HG03159 (cell line): ENCODE data around the gene TNN.
"Not testable (repeated sequence)": the region's sequence is repeated elsewhere in the genome, so short reads cannot be mapped to it uniquely, and the experiment has no call there.

ENCODE experiments used
- ATAC-seq: cut with Tn5 transposase; IDR thresholded peaks from one replicate; pipeline ENCODE4 v1.9.1; 2021; ENCODE audit warnings: mild to moderate bottlenecking, moderate library complexity; ENCODE audit not compliant: unreplicated experiment

TNN gene, protein sequence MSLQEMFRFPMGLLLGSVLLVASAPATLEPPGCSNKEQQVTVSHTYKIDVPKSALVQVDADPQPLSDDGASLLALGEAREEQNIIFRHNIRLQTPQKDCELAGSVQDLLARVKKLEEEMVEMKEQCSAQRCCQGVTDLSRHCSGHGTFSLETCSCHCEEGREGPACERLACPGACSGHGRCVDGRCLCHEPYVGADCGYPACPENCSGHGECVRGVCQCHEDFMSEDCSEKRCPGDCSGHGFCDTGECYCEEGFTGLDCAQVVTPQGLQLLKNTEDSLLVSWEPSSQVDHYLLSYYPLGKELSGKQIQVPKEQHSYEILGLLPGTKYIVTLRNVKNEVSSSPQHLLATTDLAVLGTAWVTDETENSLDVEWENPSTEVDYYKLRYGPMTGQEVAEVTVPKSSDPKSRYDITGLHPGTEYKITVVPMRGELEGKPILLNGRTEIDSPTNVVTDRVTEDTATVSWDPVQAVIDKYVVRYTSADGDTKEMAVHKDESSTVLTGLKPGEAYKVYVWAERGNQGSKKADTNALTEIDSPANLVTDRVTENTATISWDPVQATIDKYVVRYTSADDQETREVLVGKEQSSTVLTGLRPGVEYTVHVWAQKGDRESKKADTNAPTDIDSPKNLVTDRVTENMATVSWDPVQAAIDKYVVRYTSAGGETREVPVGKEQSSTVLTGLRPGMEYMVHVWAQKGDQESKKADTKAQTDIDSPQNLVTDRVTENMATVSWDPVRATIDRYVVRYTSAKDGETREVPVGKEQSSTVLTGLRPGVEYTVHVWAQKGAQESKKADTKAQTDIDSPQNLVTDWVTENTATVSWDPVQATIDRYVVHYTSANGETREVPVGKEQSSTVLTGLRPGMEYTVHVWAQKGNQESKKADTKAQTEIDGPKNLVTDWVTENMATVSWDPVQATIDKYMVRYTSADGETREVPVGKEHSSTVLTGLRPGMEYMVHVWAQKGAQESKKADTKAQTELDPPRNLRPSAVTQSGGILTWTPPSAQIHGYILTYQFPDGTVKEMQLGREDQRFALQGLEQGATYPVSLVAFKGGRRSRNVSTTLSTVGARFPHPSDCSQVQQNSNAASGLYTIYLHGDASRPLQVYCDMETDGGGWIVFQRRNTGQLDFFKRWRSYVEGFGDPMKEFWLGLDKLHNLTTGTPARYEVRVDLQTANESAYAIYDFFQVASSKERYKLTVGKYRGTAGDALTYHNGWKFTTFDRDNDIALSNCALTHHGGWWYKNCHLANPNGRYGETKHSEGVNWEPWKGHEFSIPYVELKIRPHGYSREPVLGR (N-terminal part only)

DNA sequence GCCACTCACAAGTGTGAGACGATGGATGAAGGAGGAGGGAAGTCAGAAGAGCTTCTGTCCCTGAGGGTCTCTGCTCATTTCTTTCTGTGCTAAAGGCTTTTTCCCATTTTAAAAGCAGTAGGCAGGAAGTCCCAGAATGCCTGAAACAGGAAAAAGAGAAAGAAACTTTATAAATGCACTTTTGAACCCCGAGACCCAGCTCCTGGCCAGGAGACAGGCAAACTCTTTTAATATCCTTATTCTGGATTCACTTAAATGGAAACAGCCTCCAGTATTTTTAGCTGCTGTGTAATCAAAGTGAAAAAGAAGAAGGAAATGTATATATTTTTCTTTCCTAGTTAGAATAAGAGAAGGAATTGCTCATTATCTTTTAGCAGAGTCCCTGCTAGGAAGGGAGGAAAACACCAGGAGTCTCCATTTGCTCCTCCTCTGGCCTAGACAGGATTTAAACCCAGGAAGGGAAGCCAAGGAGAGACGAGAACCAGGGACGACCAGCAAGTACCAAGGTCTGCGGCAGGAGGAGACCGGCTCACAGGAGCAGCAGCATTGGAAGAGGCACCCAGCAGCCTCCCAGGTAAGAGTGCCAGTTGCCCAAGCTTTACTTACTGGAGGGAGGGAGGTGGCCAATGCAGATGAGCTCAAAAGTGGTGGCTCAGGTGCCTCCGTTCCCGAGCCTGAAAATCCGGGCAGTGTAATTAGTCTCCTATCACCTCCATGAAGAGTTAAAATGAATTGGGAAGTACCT, at the start of gene TNN:
Gene TNN, plus strand, starts transcription at position 472 of the 745 bp plus-strand sequence. CDS start 9,586 bp downstream, outside the sequence.
- no peak for ATAC-seq

DNA sequence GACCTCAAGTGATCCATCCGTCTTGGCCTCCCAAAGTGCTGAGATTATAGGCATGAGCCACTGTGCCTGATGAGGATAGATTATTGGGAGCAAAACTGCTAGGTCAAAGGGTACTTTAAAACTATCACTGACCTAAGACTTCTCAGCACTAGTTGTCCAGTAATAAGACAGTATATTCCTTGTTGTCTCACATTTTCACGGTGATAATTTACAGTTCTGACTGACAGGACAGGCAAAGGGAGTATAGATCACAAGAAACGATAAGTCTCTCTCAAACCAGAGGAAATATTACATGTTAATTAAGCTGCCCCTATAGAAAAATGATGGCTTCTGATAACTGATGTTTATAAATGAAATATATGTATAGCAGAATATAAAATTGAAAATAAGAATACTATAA, 48.1 kb upstream of the TNN start:
- no peak for ATAC-seq

DNA sequence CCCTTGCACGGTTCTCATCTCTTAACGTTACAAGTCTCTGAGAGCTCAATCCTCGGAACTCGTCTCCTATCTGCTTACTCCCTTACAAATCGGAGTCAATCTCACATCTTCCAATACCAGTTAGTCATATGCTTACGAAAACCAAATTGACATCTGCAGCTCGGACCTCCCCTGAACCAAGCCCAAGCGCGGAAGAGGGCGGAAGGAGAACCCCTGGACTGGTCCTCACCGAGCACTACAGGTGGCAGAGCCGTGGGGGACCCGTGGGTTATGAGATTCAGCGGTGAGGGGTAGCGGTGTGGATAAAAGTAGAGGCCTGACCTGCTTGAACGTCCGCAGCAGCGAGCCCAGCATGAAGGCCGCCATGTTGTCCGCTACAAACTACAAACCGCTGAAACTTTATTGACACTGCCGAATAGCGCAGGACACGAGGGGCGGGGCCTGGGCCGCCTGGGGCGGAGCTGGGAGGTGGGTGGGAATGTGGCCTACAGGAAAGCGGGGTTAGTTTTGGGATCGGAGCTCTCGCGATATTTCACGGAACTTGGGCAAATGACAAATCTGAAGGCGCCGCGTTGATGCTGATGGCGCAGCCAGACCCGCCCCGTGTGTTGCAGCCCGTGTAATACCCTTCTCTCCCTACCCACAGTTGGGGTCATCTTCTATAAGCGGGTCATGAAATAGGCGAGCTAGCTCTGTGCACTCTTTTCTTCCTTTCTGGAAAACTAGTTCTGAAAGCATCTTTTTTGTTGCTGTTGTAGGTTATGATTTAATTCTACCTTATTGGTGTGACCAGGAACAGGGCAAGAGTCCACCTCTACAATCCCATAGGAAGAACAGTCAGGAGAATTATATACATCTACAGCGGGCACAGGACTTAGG, 44.4 kb upstream of the TNN start, which contains the start of gene MRPS14:
Gene MRPS14, minus strand, starts transcription at position 383 of the 879 bp plus-strand sequence. Its CDS starts 17 bp downstream, at position 366.
- peak; percentile 88 for ATAC-seq

DNA sequence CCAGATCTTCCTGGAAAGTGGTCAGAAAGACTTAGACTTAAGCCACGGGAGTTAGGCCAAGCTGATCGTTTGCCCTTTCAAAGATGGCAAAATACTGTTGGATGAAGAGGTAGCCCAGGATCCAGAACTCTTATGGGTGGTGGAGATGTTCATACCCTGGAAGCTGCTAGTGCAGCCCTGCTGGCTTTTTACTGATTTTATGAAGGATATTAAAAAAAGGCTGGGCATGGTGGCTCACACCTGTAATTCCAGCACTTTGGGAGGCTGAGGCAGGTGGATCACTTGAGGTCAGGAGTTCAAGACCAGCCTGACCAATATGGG, 43.8 kb upstream of the TNN start:
- ATAC-seq, result peak; percentile 15

DNA sequence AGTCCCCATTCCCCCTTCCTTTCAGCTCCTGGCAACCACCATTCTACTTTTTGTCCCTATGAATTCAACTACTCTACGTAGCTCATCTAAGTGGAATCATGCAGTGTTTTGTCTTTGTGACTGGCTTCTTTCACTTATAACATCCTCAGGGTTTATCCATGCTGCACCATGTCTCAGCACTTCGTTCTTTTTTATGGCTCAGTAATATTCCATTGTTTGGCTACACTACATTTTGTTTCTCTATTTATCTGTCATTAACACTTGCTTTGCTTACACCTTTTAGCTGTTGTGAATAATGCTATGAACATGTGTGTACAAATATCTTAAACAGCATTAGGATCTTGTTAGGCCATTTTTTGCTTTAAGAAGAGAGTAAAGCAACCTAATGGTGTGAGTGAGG, 42.9 kb upstream of the TNN start:
- no peak for ATAC-seq

DNA sequence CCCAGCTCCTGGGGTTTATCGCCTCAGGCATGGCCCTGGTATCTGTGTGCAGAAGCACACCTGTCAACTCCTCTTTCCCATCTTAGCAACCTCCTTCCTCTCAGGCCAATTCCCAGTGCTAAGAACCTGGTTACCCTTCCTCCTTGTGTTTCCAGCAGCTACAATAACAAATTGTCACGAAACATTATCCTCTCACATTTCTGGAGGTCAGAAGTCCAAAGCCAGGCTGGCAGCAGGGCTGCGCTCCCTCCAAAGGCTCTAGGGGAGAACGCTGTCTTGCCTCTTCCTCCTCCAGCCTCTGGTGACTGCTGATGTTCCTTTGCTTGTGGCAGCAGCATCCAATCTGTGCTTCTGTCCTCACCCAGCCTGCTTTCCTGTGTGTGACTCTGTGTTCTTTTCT, 33.7 kb upstream of the TNN start:
- no peak for ATAC-seq

DNA sequence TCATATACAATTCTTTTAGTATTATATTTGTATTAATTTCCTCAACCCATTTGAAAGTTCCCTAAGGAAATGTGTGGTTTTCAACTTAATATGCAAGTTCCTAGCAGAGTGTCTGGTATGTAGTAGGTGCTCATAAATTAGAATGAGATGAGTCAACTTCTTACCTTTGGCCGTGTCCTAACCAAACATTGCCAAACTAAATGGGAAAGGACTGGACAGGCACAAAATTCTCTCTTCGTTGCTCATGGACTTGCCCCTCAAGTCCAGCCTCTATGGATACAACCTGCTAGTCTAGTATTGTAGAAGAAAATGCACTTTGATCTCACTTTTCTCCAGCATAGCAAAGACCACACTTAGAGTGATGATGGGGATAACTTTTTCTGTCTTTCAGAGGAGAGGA, 32.9 kb upstream of the TNN start:
- no peak for ATAC-seq

DNA sequence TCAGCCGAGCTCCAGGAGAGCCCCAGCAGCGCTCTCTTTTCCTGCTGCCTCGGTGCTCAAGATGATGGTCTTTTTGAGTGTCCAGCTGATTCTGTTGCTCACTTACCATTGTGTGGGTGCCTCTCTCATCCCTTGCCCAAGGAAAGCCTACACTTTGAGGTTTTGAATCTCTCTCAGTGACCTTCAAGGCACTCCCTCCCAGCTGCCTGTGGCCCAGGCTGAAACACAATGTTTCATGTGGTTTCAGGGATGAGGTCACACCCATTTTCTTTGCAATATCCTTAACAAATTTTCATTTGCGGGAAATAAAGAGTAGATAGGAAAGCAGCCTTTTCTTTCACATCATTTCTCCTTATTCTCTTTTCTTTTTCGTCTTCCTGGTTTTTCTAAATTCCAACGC, 31.8 kb upstream of the TNN start:
- no peak for ATAC-seq

DNA sequence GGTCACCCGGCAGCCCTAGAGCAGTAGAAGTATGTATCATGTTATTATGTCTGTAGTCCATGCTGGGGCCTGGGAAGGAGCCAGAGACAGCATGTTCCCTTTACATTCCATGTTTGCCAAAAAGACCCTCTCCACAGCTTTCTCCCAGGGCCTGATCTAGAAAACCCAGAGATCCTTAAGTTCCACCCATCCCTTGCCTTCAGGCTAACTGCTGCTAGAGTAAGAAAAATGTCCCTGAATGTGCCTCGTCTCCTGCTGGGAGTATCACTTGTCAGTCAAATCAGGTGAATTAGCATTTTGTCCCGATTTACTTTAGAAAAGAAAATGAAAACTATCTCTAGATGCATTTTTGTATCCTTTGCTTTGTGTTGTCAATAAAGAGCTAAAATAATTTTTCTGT, 31.2 kb upstream of the TNN start:
- no peak for ATAC-seq

DNA sequence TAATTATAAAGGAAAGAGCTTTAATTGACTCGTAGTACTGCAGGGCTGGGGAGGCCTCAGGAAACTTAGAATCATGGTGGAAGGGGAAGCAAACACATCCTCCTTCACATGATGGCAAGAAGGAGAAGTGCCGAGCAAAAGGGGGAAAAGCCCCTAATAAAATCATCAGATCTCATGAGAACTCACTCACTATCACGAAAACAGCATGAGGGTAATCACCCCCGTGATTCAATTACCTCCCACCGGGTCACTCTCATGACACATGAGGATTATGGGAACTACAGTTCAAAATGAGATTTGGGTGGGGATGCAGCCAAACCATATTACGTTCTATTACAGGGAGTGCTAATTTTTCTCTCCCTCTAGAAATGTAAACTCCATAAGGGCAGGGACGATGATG, 30.2 kb upstream of the TNN start:
- ATAC-seq, result no peak

DNA sequence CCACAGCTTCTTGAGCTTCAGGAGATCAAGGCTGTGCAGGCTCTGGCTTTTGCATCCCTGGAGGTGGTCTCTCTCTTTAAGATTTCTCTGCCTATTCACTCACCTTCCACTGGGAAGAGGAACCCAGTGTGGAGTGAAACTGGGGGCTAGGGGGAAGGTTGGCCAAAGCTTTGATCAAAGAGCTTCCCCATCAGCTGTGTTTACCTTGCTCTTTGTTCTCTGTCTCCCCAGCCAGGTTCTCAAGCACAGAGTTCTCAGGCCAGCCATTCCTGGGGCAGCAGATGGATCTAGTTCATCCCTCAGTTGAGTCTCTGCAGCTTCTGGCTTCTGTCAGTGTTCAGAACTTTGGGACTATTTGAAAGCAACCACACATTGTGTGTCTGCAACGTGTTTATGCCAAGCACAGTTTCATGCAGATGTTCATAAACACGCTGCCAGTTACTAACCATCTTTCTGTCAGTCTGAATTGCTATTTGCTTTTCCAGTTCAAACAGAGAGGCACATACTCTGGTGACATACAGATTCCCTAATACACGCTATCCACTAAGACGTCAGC, 27.2 kb upstream of the TNN start:
- no peak for ATAC-seq

DNA sequence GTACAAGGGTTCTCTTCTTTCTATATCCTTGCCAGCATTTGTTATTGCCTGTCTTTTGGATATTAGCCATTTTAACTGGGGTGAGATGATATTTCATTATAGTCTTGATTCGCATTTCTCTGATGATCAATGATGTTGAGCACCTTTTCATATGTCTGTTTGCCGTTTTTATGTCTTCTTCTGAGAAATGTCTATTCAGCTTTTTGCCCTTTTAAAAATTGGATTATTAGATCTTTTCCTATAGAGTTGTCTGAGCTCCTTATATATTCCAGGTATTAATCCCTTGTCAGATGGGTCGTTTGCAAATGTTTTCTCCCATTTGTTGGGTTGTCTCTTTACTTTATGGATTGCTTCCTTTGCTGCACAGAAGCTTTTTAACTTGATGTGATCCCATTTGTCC, 25.0 kb upstream of the TNN start:
- no peak for ATAC-seq

DNA sequence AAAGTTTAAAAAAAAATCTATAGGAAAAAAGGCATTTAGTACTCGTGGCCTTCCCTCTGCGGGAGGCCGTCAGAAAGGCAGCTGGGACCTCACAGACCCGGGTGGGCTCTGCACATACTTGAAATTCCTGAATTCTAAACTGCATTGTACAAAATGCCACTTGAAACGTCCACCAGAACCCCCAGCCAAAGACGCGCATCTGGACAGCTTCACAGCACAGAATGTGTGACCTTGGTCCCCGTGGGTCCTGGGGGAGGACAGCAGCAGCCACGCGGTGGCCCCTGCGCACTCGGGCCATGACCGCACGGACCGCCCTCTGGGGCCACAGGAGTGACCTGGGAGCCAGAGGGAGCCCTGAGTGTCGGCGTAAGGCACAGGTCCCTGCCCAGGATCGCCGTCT, 23.8 kb upstream of the TNN start:
- ATAC-seq, result no peak

DNA sequence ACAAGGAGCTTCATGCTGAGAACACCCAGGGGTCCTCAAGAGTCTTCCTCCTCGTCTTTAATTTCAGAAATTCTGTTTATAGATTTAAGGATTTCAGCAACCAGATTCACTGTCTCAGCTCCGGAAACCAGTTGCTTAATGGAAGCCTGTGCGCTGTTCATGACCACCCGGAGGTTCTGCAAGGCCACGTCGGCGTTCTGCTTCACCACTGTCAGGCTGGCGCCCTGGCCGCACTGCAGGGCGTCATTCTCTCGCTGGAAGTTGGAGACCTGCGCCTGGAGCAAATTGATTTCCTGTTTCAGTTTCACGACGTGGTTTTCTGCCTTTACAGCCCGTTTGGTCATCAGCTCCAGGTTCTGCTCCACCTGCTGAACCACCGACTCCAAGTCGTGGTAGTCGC, 23.0 kb upstream of the TNN start:
- not testable (repeated sequence) for ATAC-seq

DNA sequence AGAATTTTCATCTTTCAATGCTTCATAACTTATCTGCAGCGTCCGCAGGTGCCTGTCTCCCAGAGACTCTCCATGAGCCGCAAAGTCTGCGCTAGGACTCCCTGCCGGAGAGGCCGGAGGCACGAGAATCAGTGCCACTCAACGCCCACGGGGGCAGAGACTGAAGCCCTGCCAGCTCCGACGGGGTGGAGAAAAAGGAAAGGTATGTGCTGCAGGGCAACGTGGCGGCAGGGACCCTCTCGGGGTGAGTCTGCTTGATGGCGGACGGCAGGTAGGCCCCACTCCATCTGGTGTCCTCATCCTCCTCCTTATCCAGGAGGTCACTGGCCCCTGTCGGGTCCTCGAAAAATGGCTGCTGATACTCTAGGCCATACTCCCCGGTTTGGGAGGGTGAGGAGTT, 22.5 kb upstream of the TNN start:
- no peak for ATAC-seq

DNA sequence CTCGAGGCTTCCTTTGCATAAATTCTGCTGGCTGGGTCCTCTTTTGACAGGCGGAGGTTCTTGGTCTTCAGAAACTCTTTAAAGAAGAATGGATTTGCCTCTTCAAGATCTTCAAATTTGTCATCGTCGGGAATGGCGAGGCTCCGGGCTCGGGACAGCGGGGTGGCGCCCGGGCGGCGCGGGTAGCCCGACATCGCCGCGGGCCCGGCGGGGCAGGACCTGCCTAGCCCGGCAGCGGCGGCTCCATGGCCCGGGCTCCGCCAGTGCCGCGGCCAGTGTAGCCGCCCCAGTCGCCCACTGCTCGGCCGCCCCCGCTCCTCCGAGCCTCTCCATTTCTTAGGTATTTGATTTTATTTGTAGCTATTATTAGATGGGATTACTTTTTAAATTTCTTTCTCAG, 22.1 kb upstream of the TNN start:
- ATAC-seq, result no peak

DNA sequence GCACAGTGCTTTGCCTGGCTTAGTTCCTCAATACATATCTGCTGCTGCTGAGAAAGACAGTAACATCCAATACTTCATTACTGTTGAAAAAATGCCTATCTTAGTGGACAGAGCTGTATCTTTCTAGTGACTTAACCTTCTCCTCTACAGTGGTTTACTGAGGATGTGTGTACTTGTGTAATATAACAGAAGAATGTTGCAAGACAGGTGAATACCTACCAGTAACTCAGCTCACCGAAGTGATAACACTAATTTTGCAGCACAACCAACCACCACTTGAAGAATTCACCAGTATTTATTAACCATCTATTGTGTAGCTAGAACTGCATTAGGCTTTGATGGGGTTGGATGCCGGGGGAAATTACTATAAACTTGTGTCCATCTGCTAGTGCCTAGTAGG, 16.6 kb upstream of the TNN start:
- ATAC-seq, result no peak

DNA sequence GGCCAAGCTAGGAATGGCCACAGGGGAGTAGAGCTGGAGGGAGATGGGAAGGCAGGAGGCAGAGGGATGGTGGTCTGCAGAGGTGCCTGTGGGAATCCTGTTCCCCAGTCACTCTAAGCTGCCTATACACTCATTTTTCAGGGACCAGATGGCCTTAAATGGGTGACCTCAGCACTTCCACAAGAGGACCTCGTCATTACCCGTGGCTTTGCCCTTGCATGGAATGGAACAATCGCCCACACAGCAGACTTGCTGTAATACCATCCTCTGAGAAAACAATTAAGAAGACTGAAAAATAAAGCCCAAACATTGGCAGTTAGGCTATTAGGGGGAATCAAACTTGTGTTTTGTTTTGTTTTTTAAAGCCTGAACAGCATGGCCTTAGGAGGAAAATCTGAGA, 12.9 kb upstream of the TNN start:
- no peak for ATAC-seq

DNA sequence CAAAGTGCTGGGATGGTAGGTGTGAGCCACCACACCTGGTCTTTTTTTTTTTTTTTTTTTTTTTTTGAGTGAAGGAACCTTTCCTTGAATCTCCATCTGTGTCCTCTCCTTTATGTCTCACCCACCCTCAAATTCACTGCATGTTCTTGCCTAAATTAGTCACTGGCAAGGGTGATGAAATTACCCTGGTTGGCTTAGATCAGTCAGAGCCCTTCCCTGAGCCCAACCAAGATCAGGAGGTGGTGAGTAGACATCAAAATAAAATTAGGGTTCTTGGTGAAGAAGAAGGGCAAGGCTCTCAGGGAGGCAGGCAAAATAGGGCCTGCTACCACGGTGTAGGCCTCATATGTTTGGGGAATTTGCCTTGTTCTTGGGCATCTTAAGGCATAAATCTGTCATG, 5.3 kb upstream of the TNN start:
- ATAC-seq, result no peak
